H1 (cell line): ENCODE measurements around the gene SLC8A1. TPM values are rescaled to one million over a fixed set of nuclear protein-coding genes. Genes with fewer than 3 reads are reported as not detected.

Source experiments
- ASH2L ChIP-seq: fragments of 200-600, 300-600 bp; sonication (generic); IDR thresholded peaks from one replicate; pipeline ENCODE4 v1.7.1; 2017; ENCODE audit warnings: low read length
- BCL11A ChIP-seq, 2 experiments: IDR thresholded peaks; one replicate each; pipeline ENCODE4 v1.6.1; 2011; ENCODE audit warnings: low read depth in 2 of 2, low read length in 2 of 2, mild to moderate bottlenecking in 2 of 2
- CHD2 ChIP-seq: IDR thresholded peaks from 2 replicates; pipeline ENCODE4 v1.6.1; 2012; ENCODE audit warnings: low read length, improper control_type of control experiment
- CHD7 ChIP-seq: fragments of 300-600 bp; sonication (generic); IDR thresholded peaks from 2 replicates; pipeline ENCODE4 v1.7.1; 2012; ENCODE audit warnings: low read length, moderate library complexity, mild to moderate bottlenecking, inconsistent platforms; ENCODE audit not compliant: insufficient replicate concordance
- EZH2 ChIP-seq: fragments of 200-600 bp; sonication (generic); IDR thresholded peaks from 2 replicates; pipeline ENCODE4 v1.7.1; 2012; ENCODE audit warnings: low read depth, mild to moderate bottlenecking, moderate library complexity, low read length, inconsistent platforms; ENCODE audit not compliant: severe bottlenecking
- GTF2F1 ChIP-seq: IDR thresholded peaks from 2 replicates; pipeline ENCODE4 v1.6.1; 2012; ENCODE audit warnings: low read depth, low read length, improper control_type of control experiment, borderline replicate concordance
- HDAC6 ChIP-seq: IDR thresholded peaks from one replicate; pipeline ENCODE4 v1.7.1; 2012; ENCODE audit warnings: low read depth, mild to moderate bottlenecking, inconsistent platforms, low read length, moderate library complexity
- JUN ChIP-seq: IDR thresholded peaks from 2 replicates; pipeline ENCODE4 v1.6.1; 2011; ENCODE audit warnings: low read depth, mild to moderate bottlenecking, improper control_type of control experiment, low read length
- NANOG ChIP-seq: IDR thresholded peaks from 2 replicates; pipeline ENCODE4 v1.6.1; 2011; ENCODE audit warnings: low read length, low read depth, mild to moderate bottlenecking, inconsistent platforms; ENCODE audit not compliant: insufficient read depth, poor library complexity, severe bottlenecking
- POLR2AphosphoS5 ChIP-seq: IDR thresholded peaks from 2 replicates; pipeline ENCODE4 v1.6.1; 2011; ENCODE audit warnings: low read depth, low read length
- SP2 ChIP-seq: IDR thresholded peaks from 2 replicates; pipeline ENCODE4 v1.6.1; 2012; ENCODE audit warnings: mild to moderate bottlenecking, low read length, inconsistent platforms
- TAF1 ChIP-seq: IDR thresholded peaks from 2 replicates; pipeline ENCODE4 v1.6.1; 2011; ENCODE audit warnings: mild to moderate bottlenecking, low read depth, low read length
- polyA plus RNA-seq, 7 experiments: library from polyadenylated mRNA; depleted of rRNA in 3 of 7; stranded (reverse) in 5 of 7; unstranded in 2 of 7; fragments of >200 nt in 5 of 7; fragments of 200-250 nt in 2 of 7; gene quantifications; 1 replicate in 5 of 7; 2 replicates in 1 of 7; 4 replicates in 1 of 7; pipeline versions ENCODE4 v1.2.1 to v1.2.3, GENCODE V29; 2011 to 2013; ENCODE audit warnings: missing spikeins in 2 of 7, mixed read lengths in 2 of 7
- total RNA-seq: library from RNA; stranded (reverse); fragmentation: NEBNext Ultra II Directional; extraction: Animal tissue kit (Norgen Biotek cat#: 25700); gene quantifications from 2 replicates; pipeline ENCODE4 v1.2.1, GENCODE V29; 2021

SLC8A1 gene
- total and polyA plus RNA-seq, 2 of the 8 experiments (the other 6 are each of a cell fraction or from before 2014, with no cell fraction given): 0.68 to 3.6 TPM

- TF ChIP-seq CHD7: no peak
- no peak for TF ChIP-seq BCL11A (IDR thresholded peaks at IDR 0.05; ENCODE audit: low read depth in 2 of 2, low read length in 2 of 2)
- no peak for TF ChIP-seq POLR2AphosphoS5
- TF ChIP-seq SP2: no peak
- no peak for TF ChIP-seq JUN
- TF ChIP-seq CHD2: no peak
- TF ChIP-seq TAF1: no peak
- no peak for TF ChIP-seq EZH2
- no peak for TF ChIP-seq NANOG
- TF ChIP-seq ASH2L: no peak
- TF ChIP-seq GTF2F1: no peak
- no peak for TF ChIP-seq HDAC6
Measured at GRCh38 chr2:40321016-40321623, 130.8 kb downstream of the SLC8A1 start (continued).
